NCI-H774 (cell line): ENCODE data around the gene CFAP74.

ENCODE experiments used
- DNase-seq: peaks from one replicate; lab custom pipeline; 2025; lab: John Stamatoyannopoulos, UW

Gene CFAP74

GRCh38 chr1:2018217-2019171 is 14.9 kb upstream of the CFAP74 start:
- no peak for DNase-seq

- no peak for DNase-seq
These were observed 12.5 kb upstream of the CFAP74 start for GRCh38 chr1:2016123-2016522.

GRCh38 chr1:2014741-2015735 is 11.5 kb upstream of the CFAP74 start:
- DNase-seq: no peak

GRCh38 chr1:2014181-2014580 is 10.6 kb upstream of the CFAP74 start:
- DNase-seq: no peak

GRCh38 chr1:2009101-2010053 is 5.8 kb upstream of the CFAP74 start:
- no peak for DNase-seq

GRCh38 chr1:2004856-2005255 is 1.3 kb upstream of the CFAP74 start:
- DNase-seq: no peak

- DNase-seq: no peak
These were observed 1.7 kb downstream of the CFAP74 start for GRCh38 chr1:2001773-2002411.

- no peak for DNase-seq
These were observed 2.7 kb downstream of the CFAP74 start for GRCh38 chr1:2000850-2001249.

GRCh38 chr1:2000432-2000831 is 3.2 kb downstream of the CFAP74 start:
- no peak for DNase-seq

- no peak for DNase-seq
These were observed 6.0 kb downstream of the CFAP74 start for GRCh38 chr1:1997576-1997975.

- DNase-seq: no peak
These were observed 7.4 kb downstream of the CFAP74 start for GRCh38 chr1:1996207-1996651.

- DNase-seq: no peak
These were observed 9.1 kb downstream of the CFAP74 start for GRCh38 chr1:1994536-1994935.

GRCh38 chr1:1990222-1990621 is 13.4 kb downstream of the CFAP74 start:
- DNase-seq: no peak

- no peak for DNase-seq
These were observed 13.8 kb downstream of the CFAP74 start for GRCh38 chr1:1989789-1990188.

- no peak for DNase-seq
These were observed 14.5 kb downstream of the CFAP74 start for GRCh38 chr1:1989102-1989542.

GRCh38 chr1:1988061-1988945 is 15.3 kb downstream of the CFAP74 start:
- DNase-seq: no peak

- no peak for DNase-seq
These were observed 16.5 kb downstream of the CFAP74 start for GRCh38 chr1:1987142-1987510.

- no peak for DNase-seq
These were observed 17.0 kb downstream of the CFAP74 start for GRCh38 chr1:1986451-1987141.

GRCh38 chr1:1985375-1986050 is 18.1 kb downstream of the CFAP74 start:
- DNase-seq: no peak
